GM23248 (cell line): ENCODE results near the gene BUD31. TPM values are rescaled to one million over a fixed set of nuclear protein-coding genes. Genes with fewer than 3 reads are reported as not detected.

Experiments used
- DNase-seq: peaks from one replicate; pipeline ENCODE4 v3.0.0-alpha.2; 2015
- H2AFZ ChIP-seq: fragments of 200-600 bp; sonication (generic); 2 replicates; pipeline ENCODE4 v1.6.1; 2016; ENCODE audit warnings: antibody characterized with exemption
- H3F3A ChIP-seq: fragments of 200-600 bp; sonication (generic); 2 replicates; pipeline ENCODE4 v1.6.1; 2016; ENCODE audit warnings: mild to moderate bottlenecking, antibody characterized with exemption, mixed run types; ENCODE audit not compliant: insufficient read depth
- H3K27ac ChIP-seq: fragments of 200-600 bp; sonication (generic); 2 replicates; pipeline ENCODE4 v1.5.1; 2016; ENCODE audit warnings: mild to moderate bottlenecking
- H3K27me3 ChIP-seq: fragments of 200-600 bp; sonication (generic); replicated peaks from 2 replicates; pipeline ENCODE4 v1.6.1; 2016; ENCODE audit warnings: mild to moderate bottlenecking; ENCODE audit not compliant: insufficient read depth
- H3K36me3 ChIP-seq: fragments of 200-600 bp; sonication (generic); 2 replicates; pipeline ENCODE4 v1.6.1; 2016; ENCODE audit warnings: low read depth, mild to moderate bottlenecking
- H3K4me1 ChIP-seq: fragments of 200-600 bp; sonication (generic); 2 replicates; pipeline ENCODE4 v1.6.1; 2016; ENCODE audit warnings: mild to moderate bottlenecking; ENCODE audit not compliant: insufficient read depth
- H3K4me2 ChIP-seq: fragments of 200-600 bp; sonication (generic); one replicate; pipeline ENCODE4 v1.6.1; 2016; ENCODE audit warnings: mild to moderate bottlenecking; ENCODE audit not compliant: unreplicated experiment
- H3K4me3 ChIP-seq: fragments of 200-600 bp; sonication (generic); 2 replicates; pipeline ENCODE4 v1.5.1; 2016; ENCODE audit warnings: mild to moderate bottlenecking
- H3K79me2 ChIP-seq: fragments of 200-600 bp; sonication (generic); 2 replicates; pipeline ENCODE4 v1.6.1; 2016; ENCODE audit warnings: mild to moderate bottlenecking; ENCODE audit not compliant: insufficient read depth
- H3K9ac ChIP-seq: fragments of 200-600 bp; sonication (generic); 2 replicates; pipeline ENCODE4 v1.6.1; 2016; ENCODE audit warnings: mild to moderate bottlenecking
- H3K9me2 ChIP-seq: fragments of 200-600 bp; sonication (generic); 2 replicates; pipeline ENCODE4 v1.6.1; 2016; ENCODE audit warnings: mixed run types, mild to moderate bottlenecking, moderate library complexity; ENCODE audit not compliant: insufficient read depth
- H3K9me3 ChIP-seq: fragments of 200-600 bp; sonication (generic); one replicate; pipeline ENCODE4 v1.6.1; 2017; ENCODE audit warnings: low read depth
- H4K20me1 ChIP-seq: fragments of 200-600 bp; sonication (generic); 2 replicates; pipeline ENCODE4 v1.6.0; 2016; ENCODE audit not compliant: insufficient read depth
- EZH2 ChIP-seq: fragments of 200-600 bp; sonication (generic); IDR thresholded peaks from 2 replicates; pipeline ENCODE4 v1.6.1; 2018; ENCODE audit warnings: antibody characterized with exemption, mild to moderate bottlenecking; ENCODE audit not compliant: insufficient read depth, poor library complexity, severe bottlenecking
- EZH2phosphoT487 ChIP-seq: fragments of 200-600 bp; sonication (generic); IDR thresholded peaks from 2 replicates; pipeline ENCODE4 v1.6.1; 2018; ENCODE audit warnings: antibody characterized with exemption, moderate library complexity, mild to moderate bottlenecking, low read depth; ENCODE audit not compliant: insufficient read depth
- WGBS, 2 experiments: methylation state at CpG; one replicate each; pipeline ENCODE4 v1.1.6; 2015 to 2017; ENCODE audit warnings: low lambda C conversion rate in 2 of 2, low coverage in 1 of 2; ENCODE audit errors: missing lambda C conversion rate in 2 of 2; 5-methylcytosine and 5-hydroxymethylcytosine counted together
- in situ Hi-C: fragments of 300-500 bp; cut with MboI; formaldehyde crosslinking; loops from 2 replicates; pipeline ENCODE4 v1.15.0; 2020
- polyA plus RNA-seq: library from polyadenylated mRNA; unstranded; fragments of >200 nt; fragmentation: Nextera tagmentation; extraction: Ambion mirVana; gene quantifications from 2 replicates; pipeline ENCODE4 v1.2.1, GENCODE V29; 2016
- total RNA-seq: library from RNA; depleted of rRNA; stranded (reverse); fragments of >200 nt; shearing (Covaris generic); gene quantifications from 2 replicates; pipeline ENCODE4 v1.2.3, GENCODE V29; 2014

BUD31 gene
- total and polyA plus RNA-seq, 2 experiments from 2014 or later = 71.8 to 318 TPM

GRCh38 chr7:99380032-99380822 is 28.5 kb upstream of the BUD31 start:
- in situ Hi-C loops = no loop called here
- Histone ChIP-seq H3K27me3 (no peaks in the 10 kb centered on the region), H3F3A (peaks cover 47% of the 10 kb centered on the region), H3K36me3 (peaks cover 7% of the 10 kb centered on the region; the same call in 1 of the 2 replicates), H3K4me1 (peaks cover 34% of the 10 kb centered on the region), H3K9me3 (no peaks in the 10 kb centered on the region), H3K27ac (peak overlapping the region; percentile 96), H4K20me1 (no peaks in the 10 kb centered on the region), H3K9me2 (no peaks in the 10 kb centered on the region), H3K9ac (peak overlapping the region; percentile 79), H3K4me2 (peak overlapping the region; percentile 76), H3K4me3 (peak overlapping the region; percentile 55), H2AFZ (0 out of 2 replicates have a peak overlapping the region, but pooled peaks have one; percentile 3), H3K79me2 (peaks cover 82% of the 10 kb centered on the region)
- peak; percentile 85 for DNase-seq
- no peak for TF ChIP-seq EZH2
- no peak for TF ChIP-seq EZH2phosphoT487
- 23 to 27% methylated on average over 12 of the region's 12 CpGs for WGBS, 2 experiments

GRCh38 chr7:99380823-99381663 is 27.7 kb upstream of the BUD31 start:
- Histone ChIP-seq H3K4me2 (peak overlapping the region; percentile 76), H3K79me2 (peaks cover 82% of the 10 kb centered on the region), H3K36me3 (peaks cover 7% of the 10 kb centered on the region; the same call in 1 of the 2 replicates), H4K20me1 (no peaks in the 10 kb centered on the region), H3K27ac (peak overlapping the region; percentile 96), H3K9me2 (no peaks in the 10 kb centered on the region), H3F3A (peaks cover 42% of the 10 kb centered on the region), H3K4me3 (peak overlapping the region; percentile 55; the same call in 1 of the 2 replicates), H3K27me3 (no peaks in the 10 kb centered on the region), H3K9me3 (no peaks in the 10 kb centered on the region), H2AFZ (no peak overlapping the region), H3K4me1 (peaks cover 28% of the 10 kb centered on the region), H3K9ac (peak overlapping the region; percentile 79)
- peak; percentile 41 for DNase-seq
- TF ChIP-seq EZH2phosphoT487 (no peak), EZH2 (no peak)
- 65 to 66% methylated on average over 16 of the region's 16 CpGs for WGBS, 2 experiments
- in situ Hi-C loops = no loop called here

GRCh38 chr7:99381664-99382075 is 27.1 kb upstream of the BUD31 start:
- H3K36me3 ChIP-seq = peaks cover 13% of the 10 kb centered on the region
- in situ Hi-C loops = no loop called here
- no peak for DNase-seq
- H3K4me2 ChIP-seq = no peak overlapping the region
- H3K4me1 ChIP-seq = peaks cover 25% of the 10 kb centered on the region
- H4K20me1 ChIP-seq = no peaks in the 10 kb centered on the region
- H3K9me2 ChIP-seq = no peaks in the 10 kb centered on the region
- no peaks in the 10 kb centered on the region for H3K27me3 ChIP-seq
- 86 to 87% methylated on average over 7 of the region's 7 CpGs for WGBS, 2 experiments
- H3K27ac ChIP-seq = no peak overlapping the region
- H3K79me2 ChIP-seq = peaks cover 82% of the 10 kb centered on the region
- H3F3A ChIP-seq = peaks cover 36% of the 10 kb centered on the region
- H3K9me3 ChIP-seq = no peaks in the 10 kb centered on the region
- no peak overlapping the region for H3K4me3 ChIP-seq
- no peak for TF ChIP-seq EZH2phosphoT487
- TF ChIP-seq EZH2 = no peak
- H3K9ac ChIP-seq = no peak overlapping the region
- H2AFZ ChIP-seq = no peak overlapping the region

GRCh38 chr7:99383203-99383602 is 25.6 kb upstream of the BUD31 start:
- Histone ChIP-seq H3K4me1 (peaks cover 25% of the 10 kb centered on the region), H3K9me3 (no peaks in the 10 kb centered on the region), H4K20me1 (no peaks in the 10 kb centered on the region), H3K79me2 (peaks cover 74% of the 10 kb centered on the region), H2AFZ (no peak overlapping the region), H3K4me3 (no peak overlapping the region), H3K9me2 (no peaks in the 10 kb centered on the region), H3K27me3 (no peaks in the 10 kb centered on the region), H3K27ac (no peak overlapping the region), H3K9ac (no peak overlapping the region), H3K4me2 (no peak overlapping the region), H3K36me3 (peaks cover 16% of the 10 kb centered on the region; the same call in 1 of the 2 replicates), H3F3A (peaks cover 21% of the 10 kb centered on the region)
- DNase-seq = no peak
- TF ChIP-seq EZH2 (no peak), EZH2phosphoT487 (no peak)
- in situ Hi-C loops = no loop called here
- WGBS, 2 experiments = 93 to 94% methylated on average over 10 of the region's 10 CpGs
